A673 (cell line): ENCODE measurements around the gene NFIC. TPM values are rescaled to one million over a fixed set of nuclear protein-coding genes. Genes with fewer than 3 reads are reported as not detected.
"Not testable (repeated sequence)": the region's sequence is repeated elsewhere in the genome, so short reads cannot be mapped to it uniquely, and the experiment has no call there.

ENCODE experiments used
- BruUV-seq: library from RNA; stranded (reverse); fragments of 400-500 nt; replicated peaks from 2 replicates; lab custom pipeline; 2021; lab: Mats Ljungman, UMichigan
- CTCF ChIA-PET: fragments of 300-600 bp; sonication (Branson Sonifier 250); formaldehyde crosslinking; loops from one replicate; lab custom pipeline; 2022; ENCODE audit warnings: antibody characterized with exemption; lab: Charles Lee
- POLR2A ChIA-PET: fragments of 300-600 bp; sonication (Branson Sonifier 250); formaldehyde crosslinking; loops from one replicate; lab custom pipeline; 2022; ENCODE audit warnings: antibody characterized with exemption; ENCODE audit not compliant: low non-redundant PET; lab: Charles Lee
- DNase-seq: peaks from one replicate; pipeline ENCODE4 v3.0.0-alpha.2; 2015; ENCODE audit warnings: low spot score
- H3K27ac ChIP-seq: fragments of 200-600 bp; sonication (generic); 2 replicates; pipeline ENCODE4 v1.5.1; 2016; ENCODE audit warnings: mixed run types, low read depth, mild to moderate bottlenecking, mixed read lengths, antibody characterized with exemption, low read length; ENCODE audit not compliant: poor library complexity, severe bottlenecking
- H3K27me3 ChIP-seq: fragments of 200-600 bp; sonication (generic); replicated peaks from 2 replicates; pipeline ENCODE4 v1.6.1; 2017; ENCODE audit warnings: mixed run types, low read depth, mild to moderate bottlenecking, mixed read lengths, antibody characterized with exemption, low read length; ENCODE audit not compliant: insufficient read depth, poor library complexity
- H3K36me3 ChIP-seq: fragments of 200-600 bp; sonication (generic); 2 replicates; pipeline ENCODE4 v1.6.1; 2016; ENCODE audit warnings: mixed run types, mild to moderate bottlenecking, mixed read lengths, antibody characterized with exemption, low read length; ENCODE audit not compliant: insufficient read depth, poor library complexity, severe bottlenecking
- H3K4me1 ChIP-seq: fragments of 200-600 bp; sonication (generic); 2 replicates; pipeline ENCODE4 v1.6.1; 2017; ENCODE audit warnings: mixed run types, mild to moderate bottlenecking, mixed read lengths, antibody characterized with exemption, low read length; ENCODE audit not compliant: insufficient read depth, poor library complexity, severe bottlenecking
- H3K4me3 ChIP-seq: fragments of 200-600 bp; sonication (generic); 2 replicates; pipeline ENCODE4 v1.5.1; 2016; ENCODE audit warnings: low read depth, mixed run types, mild to moderate bottlenecking, mixed read lengths, low read length; ENCODE audit not compliant: poor library complexity, severe bottlenecking
- H3K9me3 ChIP-seq: fragments of 200-600 bp; sonication (generic); 2 replicates; pipeline ENCODE4 v1.6.1; 2016; ENCODE audit warnings: mixed run types, low read depth, mild to moderate bottlenecking, mixed read lengths, antibody characterized with exemption, low read length; ENCODE audit not compliant: poor library complexity, severe bottlenecking
- EZH2 ChIP-seq: fragments of 200-600 bp; sonication (generic); IDR thresholded peaks from 2 replicates; pipeline ENCODE4 v1.6.1; 2017; ENCODE audit warnings: borderline replicate concordance, low read depth, mild to moderate bottlenecking, mixed read lengths, antibody characterized with exemption, low read length; ENCODE audit not compliant: poor library complexity, severe bottlenecking
- intact Hi-C: fragments of 100-400 bp; cut with micrococcal nuclease; formaldehyde crosslinking; loops from one replicate; pipeline ENCODE4 v1.10.0; 2022; ENCODE audit not compliant: unreplicated experiment
- total RNA-seq: library from RNA; stranded (reverse); gene quantifications from 2 replicates; pipeline ENCODE4 v1.2.3, GENCODE V29; 2021
- TF ChIP-seq, protein P1 (sequence below): fragments of 300-800, 200-600 bp; sonication (generic); conservative IDR thresholded peaks from 2 replicates; pipeline ENCODE4 v1.5.1; 2017; ENCODE audit warnings: low read depth, mild to moderate bottlenecking, antibody characterized with exemption, low read length, moderate library complexity, mixed read lengths

Gene NFIC
- total RNA-seq, 1 experiment from 2014 or later = 112 TPM

GRCh38 chr19:3450796-3451411 is 84.5 kb downstream of the NFIC start:
- peak; percentile 67 for DNase-seq
- peaks cover 53% of the 10 kb centered on the region for H3K36me3 ChIP-seq
- TF ChIP-seq, protein P1, sequence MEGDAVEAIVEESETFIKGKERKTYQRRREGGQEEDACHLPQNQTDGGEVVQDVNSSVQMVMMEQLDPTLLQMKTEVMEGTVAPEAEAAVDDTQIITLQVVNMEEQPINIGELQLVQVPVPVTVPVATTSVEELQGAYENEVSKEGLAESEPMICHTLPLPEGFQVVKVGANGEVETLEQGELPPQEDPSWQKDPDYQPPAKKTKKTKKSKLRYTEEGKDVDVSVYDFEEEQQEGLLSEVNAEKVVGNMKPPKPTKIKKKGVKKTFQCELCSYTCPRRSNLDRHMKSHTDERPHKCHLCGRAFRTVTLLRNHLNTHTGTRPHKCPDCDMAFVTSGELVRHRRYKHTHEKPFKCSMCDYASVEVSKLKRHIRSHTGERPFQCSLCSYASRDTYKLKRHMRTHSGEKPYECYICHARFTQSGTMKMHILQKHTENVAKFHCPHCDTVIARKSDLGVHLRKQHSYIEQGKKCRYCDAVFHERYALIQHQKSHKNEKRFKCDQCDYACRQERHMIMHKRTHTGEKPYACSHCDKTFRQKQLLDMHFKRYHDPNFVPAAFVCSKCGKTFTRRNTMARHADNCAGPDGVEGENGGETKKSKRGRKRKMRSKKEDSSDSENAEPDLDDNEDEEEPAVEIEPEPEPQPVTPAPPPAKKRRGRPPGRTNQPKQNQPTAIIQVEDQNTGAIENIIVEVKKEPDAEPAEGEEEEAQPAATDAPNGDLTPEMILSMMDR = no peak
- no peak for TF ChIP-seq EZH2
- no TSS peak for BruUV-seq
- H3K27ac ChIP-seq = no peak overlapping the region
- H3K4me1 ChIP-seq = no peaks in the 10 kb centered on the region
- intact Hi-C loops = no loop called here
- H3K27me3 ChIP-seq = no peaks in the 10 kb centered on the region
- ChIA-PET POLR2A (no interaction called here), CTCF (no interaction called here)
- no peak overlapping the region for H3K4me3 ChIP-seq
- no peaks in the 10 kb centered on the region for H3K9me3 ChIP-seq

- no peaks in the 10 kb centered on the region for H3K9me3 ChIP-seq
- intact Hi-C loops = no loop called here
- H3K27ac ChIP-seq = no peak overlapping the region
- ChIA-PET POLR2A (interaction anchor here (0.6 kb wide), 1 partner anchor 496 kb away, joined by 6 read pairs; no protein-coding TSS in a partner anchor), CTCF (interaction anchor here (0.7 kb wide), 1 partner anchor 138 kb away, joined by 11 read pairs; no protein-coding TSS in a partner anchor)
- H3K4me1 ChIP-seq = no peaks in the 10 kb centered on the region
- DNase-seq = no peak
- BruUV-seq = no TSS peak
- no peaks in the 10 kb centered on the region for H3K27me3 ChIP-seq
- H3K4me3 ChIP-seq = no peak overlapping the region
- no peak for TF ChIP-seq EZH2
- TF ChIP-seq, protein P1 = no peak
- peaks cover 52% of the 10 kb centered on the region for H3K36me3 ChIP-seq
Measured at GRCh38 chr19:3451451-3451866, 85.1 kb downstream of the NFIC start.

GRCh38 chr19:3452171-3452941 is 86.0 kb downstream of the NFIC start:
- Histone ChIP-seq H3K4me1 (no peaks in the 10 kb centered on the region), H3K27me3 (no peaks in the 10 kb centered on the region), H3K27ac (no peak overlapping the region), H3K36me3 (peaks cover 59% of the 10 kb centered on the region), H3K9me3 (no peaks in the 10 kb centered on the region), H3K4me3 (no peak overlapping the region)
- intact Hi-C loops = no loop called here
- ChIA-PET CTCF (interaction anchor here (0.7 kb wide), 1 partner anchor 137 kb away, joined by 11 read pairs; no protein-coding TSS in a partner anchor), POLR2A (interaction anchor here (0.6 kb wide), 1 partner anchor 497 kb away, joined by 6 read pairs; no protein-coding TSS in a partner anchor)
- no peak for DNase-seq
- TF ChIP-seq EZH2 = no peak
- TF ChIP-seq, protein P1 = no peak
- no TSS peak for BruUV-seq

- H3K27me3 ChIP-seq, CTCF ChIA-PET, H3K4me3 ChIP-seq, H3K27ac ChIP-seq, BruUV-seq, H3K9me3 ChIP-seq, intact Hi-C loops, H3K4me1 ChIP-seq, DNase-seq, POLR2A ChIA-PET: not testable (repeated sequence)
- H3K36me3 ChIP-seq = peaks cover 59% of the 10 kb centered on the region
Measured at GRCh38 chr19:3452942-3453214, 86.5 kb downstream of the NFIC start.
